Uterus (tissue), 2 donors: ENCODE data around the gene TNFSF12.

Experiments
- CTCF ChIP-seq, 4 experiments: fragments of 200-600 bp in 2 of 4; fragments of 450-650 bp in 2 of 4; sonication (generic) in 2 of 4; IDR thresholded peaks; one replicate each; pipeline ENCODE4 v1.5.1; 2016 to 2019; ENCODE audit warnings: antibody characterized with exemption in 4 of 4, mild to moderate bottlenecking in 2 of 4, moderate library complexity in 1 of 4
- POLR2A ChIP-seq, 2 donors: fragments of 450-650 bp; IDR thresholded peaks; one replicate each; pipeline ENCODE4 v1.6.1; 2016; ENCODE audit warnings: antibody characterized with exemption in 2 of 2, mild to moderate bottlenecking in 1 of 2, moderate library complexity in 1 of 2

GRCh38 chr17:7559320-7560171 lies 10.7 kb downstream of the TNFSF12 start:
- TF ChIP-seq CTCF (IDR thresholded peaks at IDR 0.05) (no peak), POLR2A (IDR thresholded peaks at IDR 0.05) (no peak)
